Suprapubic skin (tissue), 4 donors: ENCODE data around the gene RALGPS1. TPM values are rescaled to one million over a fixed set of nuclear protein-coding genes. Genes with fewer than 3 reads are reported as not detected.

Experiments
- DNase-seq, 2 donors: peaks; one replicate each; pipeline ENCODE4 v3.0.0-alpha.2; 2019; ENCODE audit warnings: low spot score in 2 of 2
- H3K27ac ChIP-seq: fragments of 200-600 bp; sonication (generic); one replicate; pipeline ENCODE4 v1.5.1; 2019
- H3K27me3 ChIP-seq: fragments of 200-600 bp; sonication (generic); one replicate; pipeline ENCODE4 v1.5.1; 2019
- H3K36me3 ChIP-seq: fragments of 200-600 bp; sonication (generic); one replicate; pipeline ENCODE4 v1.5.1; 2019
- H3K4me1 ChIP-seq: fragments of 200-600 bp; sonication (generic); one replicate; pipeline ENCODE4 v1.5.1; 2019
- H3K4me3 ChIP-seq: fragments of 200-600 bp; sonication (generic); one replicate; pipeline ENCODE4 v1.5.1; 2019; ENCODE audit warnings: mild to moderate bottlenecking
- H3K9me3 ChIP-seq: fragments of 200-600 bp; sonication (generic); one replicate; pipeline ENCODE4 v1.5.1; 2019
- CTCF ChIP-seq, 2 donors: fragments of 200-600 bp in 1 of 2; fragments of 450-650 bp in 1 of 2; sonication (generic) in 1 of 2; IDR thresholded peaks; one replicate each; pipeline ENCODE4 v1.5.1; 2016 to 2019; ENCODE audit warnings: antibody characterized with exemption in 2 of 2, mild to moderate bottlenecking in 1 of 2, moderate library complexity in 1 of 2
- EP300 ChIP-seq: sonication (generic); formaldehyde crosslinking; IDR thresholded peaks from one replicate; pipeline ENCODE4 v1.6.1; 2017; ENCODE audit warnings: antibody characterized with exemption
- POLR2A ChIP-seq, 2 donors: fragments of 450-650 bp; IDR thresholded peaks; one replicate each; pipeline ENCODE4 v1.6.1; 2017; ENCODE audit warnings: antibody characterized with exemption in 2 of 2, mild to moderate bottlenecking in 2 of 2, moderate library complexity in 2 of 2
- POLR2AphosphoS5 ChIP-seq, 3 donors: sonication (generic); formaldehyde crosslinking; IDR thresholded peaks; one replicate each; pipeline ENCODE4 v1.6.1; 2017; ENCODE audit warnings: antibody characterized with exemption in 3 of 3
- WGBS: methylation state at CpG from one replicate; pipeline ENCODE4 v1.1.5; 2018; 5-methylcytosine and 5-hydroxymethylcytosine counted together
- total RNA-seq, 4 donors: library from RNA; depleted of rRNA; stranded (reverse); fragments of >200 nt; gene quantifications; one replicate each; pipeline ENCODE4 v1.1.0, GENCODE V29; 2016

RALGPS1 gene
- total RNA-seq, 4 donors from 2014 or later, result 14.8 to 86.7 (median 21.4) TPM

- no peaks in the 10 kb centered on the region for H3K27me3 ChIP-seq
- no peak for DNase-seq
- TF ChIP-seq CTCF (IDR thresholded peaks at IDR 0.05) (no peak), POLR2A (IDR thresholded peaks at IDR 0.05) (no peak), EP300 (no peak), POLR2AphosphoS5 (IDR thresholded peaks at IDR 0.05) (no peak)
- H3K36me3 ChIP-seq, result no peaks in the 10 kb centered on the region
- H3K9me3 ChIP-seq, result no peaks in the 10 kb centered on the region
- H3K4me1 ChIP-seq, result peaks cover 38% of the 10 kb centered on the region
- H3K27ac ChIP-seq, result no peak overlapping the region
- no peak overlapping the region for H3K4me3 ChIP-seq
- WGBS, result 95% methylated on average over 5 of the region's 5 CpGs
These were observed 67.8 kb downstream of the RALGPS1 start for GRCh38 chr9:126982215-126983002.

GRCh38 chr9:126983767-126984166, 69.2 kb downstream of the RALGPS1 start:
- H3K4me1 ChIP-seq, result peaks cover 38% of the 10 kb centered on the region
- H3K27me3 ChIP-seq, result no peaks in the 10 kb centered on the region
- no peak for DNase-seq
- no peaks in the 10 kb centered on the region for H3K36me3 ChIP-seq
- no peaks in the 10 kb centered on the region for H3K9me3 ChIP-seq
- no peak for TF ChIP-seq POLR2A (IDR thresholded peaks at IDR 0.05)
- no peak for TF ChIP-seq POLR2AphosphoS5 (IDR thresholded peaks at IDR 0.05)
- no peak for TF ChIP-seq CTCF (IDR thresholded peaks at IDR 0.05)
- no peak for TF ChIP-seq EP300
- 94% methylated on average over 1 of the region's 1 CpG for WGBS
- H3K4me3 ChIP-seq, result no peak overlapping the region
- H3K27ac ChIP-seq, result no peak overlapping the region

GRCh38 chr9:126984969-126985368, 70.4 kb downstream of the RALGPS1 start:
- no peak for TF ChIP-seq POLR2A (IDR thresholded peaks at IDR 0.05)
- TF ChIP-seq POLR2AphosphoS5 (IDR thresholded peaks at IDR 0.05), result peak in 1 of 3 donors; percentile 27
- H3K9me3 ChIP-seq, result no peaks in the 10 kb centered on the region
- peaks cover 37% of the 10 kb centered on the region for H3K4me1 ChIP-seq
- no peaks in the 10 kb centered on the region for H3K27me3 ChIP-seq
- WGBS, result 32% methylated on average over 3 of the region's 3 CpGs
- DNase-seq, result no peak
- no peak overlapping the region for H3K4me3 ChIP-seq
- no peak overlapping the region for H3K27ac ChIP-seq
- H3K36me3 ChIP-seq, result no peaks in the 10 kb centered on the region

- Histone ChIP-seq H3K9me3 (no peaks in the 10 kb centered on the region), H3K36me3 (no peaks in the 10 kb centered on the region), H3K4me3 (no peak overlapping the region), H3K4me1 (peaks cover 34% of the 10 kb centered on the region), H3K27ac (peak overlapping the region; percentile 49), H3K27me3 (no peaks in the 10 kb centered on the region)
- WGBS, result 22% methylated on average over 7 of the region's 7 CpGs
- DNase-seq, result no peak
- no peak for TF ChIP-seq CTCF (IDR thresholded peaks at IDR 0.05)
- peak in 2 of 3 donors; percentile 33 to 75 for TF ChIP-seq POLR2AphosphoS5 (IDR thresholded peaks at IDR 0.05)
These were observed 71.4 kb downstream of the RALGPS1 start for GRCh38 chr9:126985870-126986498.

- DNase-seq, result no peak
- H3K27ac ChIP-seq, result peak overlapping the region; percentile 49
- no peaks in the 10 kb centered on the region for H3K9me3 ChIP-seq
- TF ChIP-seq CTCF (IDR thresholded peaks at IDR 0.05), result no peak
- H3K27me3 ChIP-seq, result no peaks in the 10 kb centered on the region
- H3K4me3 ChIP-seq, result no peak overlapping the region
- 92% methylated on average over 1 of the region's 2 CpGs for WGBS
- peaks cover 34% of the 10 kb centered on the region for H3K4me1 ChIP-seq
- H3K36me3 ChIP-seq, result no peaks in the 10 kb centered on the region
These were observed 71.9 kb downstream of the RALGPS1 start for GRCh38 chr9:126986506-126986951.
